DMS114 treated with DMSO at 0.1 percent for 48 hours (cell line): ENCODE results near the gene PKIB.

Experiments used
- DNase-seq: peaks from one replicate; lab custom pipeline; 2025; ENCODE audit not compliant: unreplicated experiment; lab: John Stamatoyannopoulos, UW

PKIB gene

DNA sequence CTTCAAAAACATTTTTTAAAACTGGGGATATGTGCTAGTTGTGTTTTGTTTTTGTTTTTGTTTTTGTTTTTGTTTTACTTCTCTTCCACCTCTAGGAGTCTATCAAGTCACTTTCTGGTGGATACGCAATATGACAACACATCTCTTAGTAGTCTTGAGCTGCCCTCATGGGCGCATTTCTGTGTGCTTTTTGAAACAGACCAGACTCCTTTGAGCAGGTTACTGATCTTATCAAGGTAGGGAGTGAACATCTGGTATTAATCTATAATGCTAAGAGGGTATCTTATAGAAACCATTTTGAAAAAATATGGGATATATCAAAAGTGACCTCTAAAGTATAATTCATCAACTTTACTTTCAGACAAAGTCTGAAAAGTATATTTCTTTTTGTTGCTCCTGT is 56.2 kb downstream of the PKIB start:
- no peak for DNase-seq

DNA sequence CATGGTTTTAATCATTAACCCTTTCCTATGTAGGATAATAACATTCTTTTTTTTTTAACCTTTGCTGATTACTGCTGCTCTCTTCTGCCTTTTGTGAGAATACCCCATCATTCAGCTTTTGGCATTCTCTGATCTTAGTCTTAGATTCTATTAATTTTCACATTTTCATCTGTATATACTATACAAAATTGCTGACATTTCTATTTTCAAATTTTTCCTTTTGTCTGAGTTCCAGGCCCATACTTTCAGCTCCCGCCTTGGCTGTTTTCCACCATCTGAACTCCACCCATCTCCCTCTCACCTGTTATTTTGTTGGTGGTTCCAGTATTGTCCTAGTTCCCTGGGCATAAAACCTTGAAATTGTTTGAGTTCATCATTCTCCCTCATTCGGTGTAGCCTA is 59.2 kb downstream of the PKIB start:
- no peak for DNase-seq

DNA sequence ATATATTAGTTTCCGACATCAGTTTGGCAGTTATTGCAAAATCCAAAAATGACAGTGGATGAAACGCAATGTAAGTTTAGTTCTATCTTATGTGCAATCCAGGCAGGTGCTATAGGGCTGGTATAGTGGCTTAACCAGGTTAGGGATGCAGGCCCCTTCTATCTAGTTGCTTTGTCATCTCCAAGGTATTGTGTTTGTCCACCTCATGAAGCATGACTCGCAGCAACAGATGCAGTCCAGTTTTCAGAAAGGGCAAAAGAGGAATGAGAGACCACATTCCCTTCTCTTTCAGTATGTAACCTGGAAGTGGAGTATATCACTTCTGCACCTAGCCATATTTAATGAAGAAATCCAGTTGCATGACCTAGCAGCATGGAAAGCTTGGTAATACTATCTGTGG is 59.7 kb downstream of the PKIB start:
- no peak for DNase-seq

DNA sequence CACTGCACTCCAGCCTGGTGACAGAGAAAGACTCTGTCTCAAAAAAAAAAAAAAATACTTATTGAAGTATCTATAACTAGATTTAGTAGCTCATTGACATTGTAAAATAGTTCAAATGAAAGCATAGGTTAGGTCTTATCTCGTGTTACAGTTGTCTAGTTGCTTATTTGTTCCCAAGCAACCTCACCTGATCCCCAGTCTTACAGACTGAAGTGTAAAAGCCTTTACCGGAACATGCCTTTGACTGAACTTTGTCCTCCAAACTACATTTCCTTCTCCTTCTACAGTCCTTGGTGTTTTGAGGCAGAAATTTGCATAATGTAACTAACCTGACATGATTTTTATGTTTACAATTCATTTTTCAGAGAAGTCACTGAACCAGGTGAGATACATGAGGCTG is 61.0 kb downstream of the PKIB start:
- no peak for DNase-seq

DNA sequence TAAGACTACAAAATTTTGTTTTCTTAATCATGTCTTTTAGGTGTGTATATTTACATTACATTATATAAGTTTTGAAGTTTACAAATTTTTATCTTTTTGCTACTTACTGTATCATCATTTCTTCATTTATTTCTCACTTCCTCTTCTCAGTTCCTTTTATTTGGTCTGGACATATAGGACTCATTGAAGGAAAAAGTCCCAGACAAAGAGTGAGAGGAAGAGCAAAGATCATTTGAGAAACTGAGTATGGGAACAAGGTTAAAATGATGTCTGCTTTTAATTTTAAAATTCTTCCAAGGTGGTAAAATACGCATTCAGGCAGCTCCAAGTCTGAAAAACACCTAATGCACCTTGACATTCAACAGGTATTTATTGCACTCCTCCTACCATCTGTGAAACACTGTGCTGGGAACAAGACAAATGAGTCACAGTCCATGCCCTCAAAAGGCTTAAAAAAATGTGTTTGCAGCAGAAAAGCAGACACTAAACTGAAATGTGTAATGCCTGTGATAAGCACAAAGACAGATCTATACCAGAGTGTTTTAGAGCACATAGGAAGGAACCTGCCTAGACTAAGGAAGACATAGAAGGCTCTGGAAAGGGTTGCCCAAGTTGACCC is 63.2 kb downstream of the PKIB start:
- no peak for DNase-seq

DNA sequence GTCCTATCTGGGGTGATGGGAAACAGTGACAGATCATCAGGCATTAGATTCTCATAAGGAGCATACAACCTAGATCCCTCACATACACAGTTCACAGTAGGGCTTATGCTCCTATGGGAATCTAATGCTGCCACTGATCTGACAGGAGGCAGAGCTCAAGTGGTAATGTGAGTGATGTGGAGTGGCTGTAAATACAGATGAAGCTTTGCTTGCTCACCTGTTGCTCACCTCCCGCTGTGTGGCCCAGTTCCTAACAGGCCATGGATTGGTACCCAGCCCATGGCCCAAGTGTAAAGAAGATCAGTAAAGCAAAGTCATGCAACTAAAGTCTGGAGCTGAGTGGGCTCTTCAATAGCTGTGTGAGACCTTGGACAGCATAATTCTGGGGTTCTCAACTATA is 65.9 kb downstream of the PKIB start:
- DNase-seq: no peak

DNA sequence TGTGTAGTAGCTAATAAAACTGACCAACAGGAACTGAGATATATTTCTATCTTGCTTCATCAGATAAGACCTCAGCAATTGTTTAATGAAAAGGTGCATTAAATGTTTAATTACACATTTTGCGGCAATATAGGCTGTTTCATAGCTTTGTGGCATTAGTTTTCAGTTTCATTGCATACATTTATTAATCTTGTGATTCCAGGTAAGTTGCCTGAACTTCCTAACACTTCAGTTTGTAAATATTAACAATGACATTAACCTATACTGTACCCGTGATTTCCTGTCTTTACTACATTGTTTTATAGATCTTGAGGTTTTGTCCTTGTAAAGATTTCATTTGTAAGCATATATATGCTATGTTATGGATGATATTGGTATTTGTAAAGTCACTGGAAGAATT is 66.5 kb downstream of the PKIB start:
- DNase-seq: no peak

DNA sequence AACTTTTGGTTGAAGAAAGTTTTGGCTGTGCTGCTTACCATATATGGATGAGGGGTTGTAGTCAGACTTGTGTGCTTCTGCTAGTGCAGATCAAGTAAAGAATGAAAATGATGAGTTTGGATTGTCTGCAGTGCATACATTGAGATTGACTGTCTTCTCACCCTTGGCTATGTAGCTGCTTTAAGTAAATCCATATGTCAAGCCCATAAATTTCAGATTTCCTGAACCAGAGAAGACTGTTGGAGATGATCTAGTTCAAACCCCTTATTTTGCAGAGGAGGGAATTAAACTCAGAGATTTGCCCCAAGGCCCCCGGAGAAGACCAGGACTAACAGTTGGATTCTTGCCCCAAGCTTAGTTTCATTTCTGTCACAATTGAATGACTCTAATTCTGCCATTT is 67.2 kb downstream of the PKIB start:
- no peak for DNase-seq

DNA sequence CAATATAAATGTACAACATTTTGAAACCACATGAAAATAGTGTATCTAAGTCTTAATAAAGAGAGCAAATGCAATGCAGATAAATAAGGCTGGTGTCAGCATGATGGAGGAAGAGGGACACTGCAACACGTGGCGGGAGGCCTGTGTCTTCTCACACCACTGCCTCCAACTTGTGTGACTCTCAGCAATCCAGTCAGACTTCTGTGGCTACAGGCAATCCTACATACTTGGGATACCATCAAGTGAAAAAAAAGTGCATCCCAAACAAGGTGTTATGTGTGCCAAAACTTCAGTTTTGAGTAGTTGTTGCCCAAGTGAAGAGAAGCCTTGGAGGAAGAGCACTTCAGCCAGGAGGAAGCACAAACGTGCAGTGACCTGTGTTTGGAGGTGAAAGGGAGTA is 68.6 kb downstream of the PKIB start:
- no peak for DNase-seq

DNA sequence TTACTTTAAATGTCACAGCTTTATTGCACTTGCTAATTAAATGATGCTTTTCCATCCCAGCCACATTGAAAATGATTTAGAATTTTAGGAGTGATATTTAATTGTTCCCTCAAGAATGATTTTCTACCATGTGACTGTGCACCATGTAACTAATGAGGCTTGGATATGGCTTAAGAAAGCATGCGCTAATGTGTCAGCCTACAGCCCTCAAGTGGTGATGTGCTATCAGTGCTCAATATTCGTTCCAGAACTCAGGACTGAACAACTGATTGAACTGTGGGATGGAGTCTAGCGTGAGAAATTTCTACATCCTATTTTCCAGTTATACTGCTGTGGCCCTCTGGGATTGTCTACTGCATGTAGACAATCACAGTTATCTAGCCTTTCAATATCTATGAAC is 71.5 kb downstream of the PKIB start:
- no peak for DNase-seq

DNA sequence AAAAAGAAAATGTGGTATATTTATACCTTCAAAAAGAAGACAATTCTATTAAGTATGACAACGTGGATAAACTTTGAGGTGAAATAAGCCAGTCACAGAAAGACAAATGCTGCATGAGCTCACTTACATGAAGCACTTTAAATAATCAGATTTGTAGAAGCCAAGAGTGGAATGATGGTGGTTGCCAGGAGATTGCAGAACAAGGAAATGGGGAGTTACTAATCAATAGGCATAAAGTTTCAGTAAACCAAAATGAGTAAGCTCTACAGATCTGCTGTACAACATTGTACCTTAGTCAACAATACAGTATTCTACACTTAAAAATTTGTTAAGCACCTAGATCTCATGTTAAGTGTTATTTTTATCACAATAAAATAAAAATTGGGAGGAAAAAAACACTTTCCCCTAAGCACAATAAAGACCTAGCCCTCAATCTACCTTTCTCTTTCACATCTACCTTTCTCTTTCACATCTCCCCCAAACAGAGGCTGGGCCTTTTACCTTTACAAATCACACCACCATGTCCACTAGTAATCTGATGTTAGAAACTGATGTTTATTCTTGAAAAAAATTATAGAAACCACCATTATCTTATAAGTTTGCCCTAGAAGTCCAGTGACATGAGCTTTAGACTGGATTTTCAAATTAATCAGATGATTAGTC is 73.9 kb downstream of the PKIB start:
- no peak for DNase-seq

DNA sequence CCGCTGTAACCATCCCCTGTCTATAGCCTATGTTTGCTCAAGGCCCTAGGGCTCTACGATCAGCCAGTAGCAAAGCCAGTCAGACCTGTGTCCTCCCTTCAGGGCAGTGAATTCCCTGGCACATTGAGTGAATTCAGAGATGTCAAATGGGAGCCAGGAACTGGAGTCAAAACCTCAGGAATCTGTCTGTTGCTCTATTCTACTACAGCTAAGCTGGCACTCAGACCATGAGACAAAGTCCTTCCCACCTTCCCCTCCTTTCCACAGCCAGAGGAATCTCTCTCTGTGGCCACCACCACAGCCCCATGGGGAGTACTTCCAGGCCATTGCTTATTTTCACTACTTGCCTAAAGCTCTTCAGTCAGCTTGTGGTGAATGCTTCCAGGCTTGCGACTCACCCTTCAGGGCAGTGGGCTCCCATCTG is 82.0 kb downstream of the PKIB start:
- no peak for DNase-seq

DNA sequence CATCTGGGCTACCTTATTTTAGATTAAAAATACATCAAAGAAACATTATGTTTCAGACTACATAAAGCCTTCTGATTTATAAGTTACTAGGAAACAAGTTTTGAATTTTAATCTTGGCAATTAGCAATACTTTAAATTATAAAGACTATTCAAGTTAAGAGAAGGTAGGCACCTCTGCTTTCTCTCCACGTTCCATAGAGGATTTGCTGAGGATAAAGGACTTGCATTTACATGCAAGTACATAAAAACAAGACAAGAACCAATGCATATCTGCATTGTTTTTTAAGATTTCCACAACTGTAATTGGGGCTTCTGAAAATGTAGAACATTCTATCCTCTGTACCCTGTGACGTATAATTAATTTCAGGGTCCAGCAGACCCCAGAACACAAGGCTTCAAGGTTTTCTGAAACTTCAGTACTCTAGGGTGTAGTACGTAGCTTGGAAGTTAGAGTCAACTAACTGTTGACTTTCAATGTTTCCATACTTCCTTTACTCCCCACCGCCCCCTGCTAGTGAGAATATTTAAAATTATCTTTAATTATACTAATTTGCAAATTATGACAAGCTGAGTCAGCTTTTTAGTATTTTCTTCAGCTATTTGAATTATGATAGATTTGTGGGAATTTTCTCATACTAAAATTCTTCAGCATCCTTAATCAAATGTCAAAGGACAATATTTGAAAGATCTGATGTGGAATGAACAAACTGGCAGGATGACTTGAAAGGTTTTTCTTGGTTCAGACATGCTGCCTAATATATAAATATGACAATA is 82.8 kb downstream of the PKIB start:
- no peak for DNase-seq

DNA sequence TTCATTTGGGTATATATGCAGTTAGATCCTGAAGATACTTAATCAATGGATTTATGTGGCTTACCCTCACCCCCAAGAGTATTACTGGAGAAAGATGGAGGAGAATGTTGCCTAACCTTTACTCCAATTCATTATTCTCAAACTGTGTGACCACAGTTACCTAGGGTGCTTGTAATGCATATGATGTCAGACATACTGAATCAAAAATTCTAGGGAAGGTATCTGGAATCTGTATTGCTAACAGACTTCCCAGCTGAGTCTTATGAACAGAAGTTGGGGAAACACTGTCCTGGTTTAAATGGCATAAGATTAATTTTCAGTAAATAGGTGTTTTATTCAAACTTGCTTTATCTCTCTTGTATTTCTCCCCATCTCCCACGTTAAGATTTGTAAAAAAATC is 83.9 kb downstream of the PKIB start:
- no peak for DNase-seq

DNA sequence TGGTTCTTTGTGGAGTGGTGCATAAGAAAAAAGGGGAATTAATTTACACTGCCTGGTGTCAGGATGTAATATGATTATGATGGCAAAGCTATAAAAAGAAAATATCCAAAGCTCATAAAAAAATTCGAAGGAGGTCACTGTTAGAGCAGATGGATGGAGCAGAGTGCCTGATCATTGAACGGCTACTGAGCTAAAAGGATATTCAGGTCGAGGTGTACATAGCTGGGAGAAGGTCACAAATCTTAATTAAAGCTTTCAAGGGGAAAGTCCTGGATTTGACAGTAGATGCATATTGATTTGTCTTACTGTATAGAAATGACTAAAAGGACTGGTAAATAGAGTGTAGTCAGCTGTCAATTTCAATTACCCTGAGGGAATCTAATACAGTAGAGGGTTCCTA is 84.4 kb downstream of the PKIB start:
- DNase-seq: no peak

DNA sequence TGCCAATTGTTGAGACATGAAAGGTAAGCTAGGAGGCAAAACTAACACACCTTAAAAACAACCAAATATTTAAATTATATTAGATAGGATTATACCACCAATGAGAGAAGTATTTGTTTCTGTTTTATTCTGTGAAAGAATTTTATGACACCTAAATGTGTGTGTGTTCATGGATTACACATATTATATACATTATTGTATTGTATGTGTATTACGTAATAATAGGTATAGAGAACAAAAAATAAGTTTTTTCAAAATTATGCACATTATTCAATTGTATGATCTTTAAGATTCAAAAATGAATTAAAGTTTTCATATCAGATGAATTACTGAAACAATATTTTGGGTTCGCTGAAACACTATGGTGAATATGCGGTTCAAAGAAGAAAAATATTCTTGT is 85.0 kb downstream of the PKIB start:
- no peak for DNase-seq

DNA sequence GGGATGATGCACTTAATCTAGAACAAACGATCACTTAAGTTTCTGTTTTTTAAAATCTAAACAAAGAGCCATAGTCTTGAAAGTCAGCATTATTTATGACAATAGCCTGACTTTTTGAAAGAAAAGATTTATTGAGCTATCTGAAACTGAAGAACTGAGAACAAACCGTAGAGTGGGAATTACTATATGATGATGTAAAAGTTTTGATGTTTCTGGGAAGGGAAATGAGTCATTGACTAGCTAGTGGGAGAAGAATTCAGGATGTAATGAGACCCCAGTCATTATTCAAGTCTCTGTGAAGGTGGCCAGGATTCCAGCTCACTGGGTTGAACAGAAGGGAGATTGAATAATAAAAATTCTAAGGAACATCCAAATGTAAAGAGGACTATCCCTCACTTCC is 85.9 kb downstream of the PKIB start:
- no peak for DNase-seq

DNA sequence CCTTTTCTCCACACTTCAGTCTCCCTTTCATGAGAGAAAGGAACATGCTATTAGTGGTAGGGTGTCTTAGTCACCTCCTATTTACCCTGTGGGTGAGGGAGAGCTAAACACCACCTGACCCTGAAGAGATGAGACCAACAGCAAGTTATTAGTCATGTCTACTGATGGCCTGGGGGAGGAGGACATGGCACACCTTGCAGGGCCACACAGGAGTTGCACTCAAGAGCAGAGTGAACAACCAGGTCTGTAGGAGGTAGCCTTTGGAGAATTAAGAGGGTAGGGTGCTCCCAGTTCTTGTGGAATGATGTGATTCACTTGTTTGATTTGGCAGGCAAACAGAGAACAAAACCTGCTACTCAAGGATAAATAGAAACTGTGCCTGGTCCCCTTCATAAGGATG is 86.6 kb downstream of the PKIB start:
- no peak for DNase-seq

DNA sequence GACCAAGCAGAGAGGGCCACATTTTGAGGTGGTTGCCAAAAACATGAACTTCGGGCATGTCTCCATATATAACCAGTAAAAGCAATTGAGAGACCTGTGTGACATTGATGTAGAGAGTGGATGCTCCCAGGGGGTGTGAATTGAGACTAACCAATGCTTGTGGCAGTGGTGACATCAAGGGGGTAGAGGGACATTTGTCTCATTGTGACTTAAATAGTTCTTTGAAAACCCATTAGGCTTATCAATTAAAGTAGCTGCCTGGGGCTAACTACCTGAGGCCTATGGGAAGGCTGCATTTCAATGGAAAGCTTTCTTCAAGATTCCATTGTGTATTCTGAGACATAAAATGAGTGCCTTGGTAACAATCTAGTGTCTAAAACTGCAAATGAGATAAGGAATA is 87.3 kb downstream of the PKIB start:
- no peak for DNase-seq

DNA sequence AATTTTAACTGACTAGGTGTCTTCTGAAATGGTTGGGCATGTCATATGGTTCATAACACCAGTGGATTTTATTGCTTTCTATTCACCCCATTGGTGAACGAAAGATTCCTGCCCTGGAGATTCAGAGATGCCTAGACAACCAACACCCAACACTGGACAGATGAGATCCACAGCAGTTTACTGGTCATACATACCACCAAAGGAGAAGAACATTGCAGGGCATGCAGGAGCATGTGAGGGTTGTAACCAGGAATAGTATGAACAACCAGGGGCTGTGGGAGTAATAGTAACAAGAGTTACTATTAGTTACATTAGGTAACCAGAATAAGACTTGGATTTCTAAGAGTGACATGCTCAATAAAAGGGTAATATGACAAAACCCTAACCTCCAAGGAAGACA is 91.5 kb downstream of the PKIB start:
- DNase-seq: no peak

DNA sequence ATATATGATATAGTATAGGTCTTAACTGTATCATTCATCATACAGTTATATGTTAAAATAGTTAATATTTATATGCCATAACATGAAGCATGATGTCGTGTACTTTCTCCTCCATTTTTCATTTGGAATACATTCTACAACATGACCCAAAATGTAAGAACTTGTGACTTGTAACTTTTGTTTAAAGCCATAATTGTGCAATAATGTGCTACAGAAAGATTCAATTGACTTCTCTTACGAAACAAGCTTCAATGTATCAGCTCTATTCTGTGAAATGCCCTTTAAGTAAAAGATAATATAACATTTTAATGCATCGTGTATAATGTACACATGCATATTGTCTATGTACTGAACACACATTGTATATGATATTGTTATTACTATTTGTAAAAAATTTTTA is 92.6 kb downstream of the PKIB start:
- DNase-seq: no peak

DNA sequence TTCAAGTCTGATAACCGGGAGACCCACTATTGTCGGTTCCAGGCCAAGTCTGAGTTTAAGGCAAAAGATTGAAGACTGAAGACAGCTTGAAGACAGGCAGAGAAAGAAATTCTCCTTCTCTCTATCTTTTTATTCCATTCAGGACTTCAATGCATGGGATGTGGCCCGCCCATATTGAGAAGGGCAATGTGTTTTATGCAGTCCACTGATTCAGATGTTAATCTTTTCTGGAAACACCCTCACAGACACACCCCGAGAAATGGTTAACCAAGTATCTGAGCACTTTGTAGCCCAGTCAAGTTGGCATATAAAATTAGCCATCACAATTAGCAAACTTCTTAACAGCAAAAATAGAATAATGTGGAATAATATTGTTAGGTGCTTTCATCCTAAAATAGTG is 93.9 kb downstream of the PKIB start:
- no peak for DNase-seq
